DND-41 (cell line): ENCODE data around the gene COPS9.

Source experiments
- EZH2 ChIP-seq: IDR thresholded peaks from 3 replicates; pipeline ENCODE4 v1.6.1; 2012; ENCODE audit warnings: borderline replicate concordance, low read depth, mild to moderate bottlenecking, moderate library complexity, low read length, inconsistent platforms; ENCODE audit not compliant: severe bottlenecking
- TF ChIP-seq, protein P1 (sequence below): IDR thresholded peaks from 2 replicates; pipeline ENCODE4 v1.5.1; 2012; ENCODE audit warnings: borderline replicate concordance, low read length, moderate library complexity, mild to moderate bottlenecking; ENCODE audit not compliant: poor library complexity, severe bottlenecking; ENCODE audit errors: extremely low read depth

DNA sequence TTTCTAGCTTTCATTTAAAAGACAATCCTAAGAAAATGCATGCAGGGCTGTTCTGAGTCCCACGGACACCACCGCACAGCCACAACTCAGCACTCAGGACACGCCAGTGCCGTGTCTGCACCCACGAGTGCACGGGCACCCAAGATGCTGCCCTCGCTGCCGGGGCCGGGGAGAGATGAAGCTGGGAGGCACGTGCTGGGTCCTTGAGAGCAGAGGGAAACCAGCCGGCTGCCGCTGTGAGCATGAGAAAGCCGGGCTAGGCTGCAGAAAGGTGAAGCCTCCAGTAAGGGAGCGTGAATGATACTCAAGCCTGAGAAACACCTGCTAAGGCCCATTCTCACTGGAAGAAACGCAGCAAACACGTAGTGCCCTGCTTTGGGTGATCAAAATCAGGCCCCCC is 4.8 kb downstream of the COPS9 start:
- TF ChIP-seq, protein P1, sequence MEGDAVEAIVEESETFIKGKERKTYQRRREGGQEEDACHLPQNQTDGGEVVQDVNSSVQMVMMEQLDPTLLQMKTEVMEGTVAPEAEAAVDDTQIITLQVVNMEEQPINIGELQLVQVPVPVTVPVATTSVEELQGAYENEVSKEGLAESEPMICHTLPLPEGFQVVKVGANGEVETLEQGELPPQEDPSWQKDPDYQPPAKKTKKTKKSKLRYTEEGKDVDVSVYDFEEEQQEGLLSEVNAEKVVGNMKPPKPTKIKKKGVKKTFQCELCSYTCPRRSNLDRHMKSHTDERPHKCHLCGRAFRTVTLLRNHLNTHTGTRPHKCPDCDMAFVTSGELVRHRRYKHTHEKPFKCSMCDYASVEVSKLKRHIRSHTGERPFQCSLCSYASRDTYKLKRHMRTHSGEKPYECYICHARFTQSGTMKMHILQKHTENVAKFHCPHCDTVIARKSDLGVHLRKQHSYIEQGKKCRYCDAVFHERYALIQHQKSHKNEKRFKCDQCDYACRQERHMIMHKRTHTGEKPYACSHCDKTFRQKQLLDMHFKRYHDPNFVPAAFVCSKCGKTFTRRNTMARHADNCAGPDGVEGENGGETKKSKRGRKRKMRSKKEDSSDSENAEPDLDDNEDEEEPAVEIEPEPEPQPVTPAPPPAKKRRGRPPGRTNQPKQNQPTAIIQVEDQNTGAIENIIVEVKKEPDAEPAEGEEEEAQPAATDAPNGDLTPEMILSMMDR: no peak
- no peak for TF ChIP-seq EZH2
